GM12892 (cell line): ENCODE measurements around the gene ERGIC1.

Experiments used
- POLR2A ChIP-seq: IDR thresholded peaks from 2 replicates; pipeline ENCODE4 v1.6.1; 2011; ENCODE audit warnings: low read depth, low read length, control low read depth
- TAF1 ChIP-seq: IDR thresholded peaks from 2 replicates; pipeline ENCODE4 v1.6.1; 2011; ENCODE audit warnings: low read depth, mild to moderate bottlenecking, control low read depth, low read length, borderline replicate concordance

DNA sequence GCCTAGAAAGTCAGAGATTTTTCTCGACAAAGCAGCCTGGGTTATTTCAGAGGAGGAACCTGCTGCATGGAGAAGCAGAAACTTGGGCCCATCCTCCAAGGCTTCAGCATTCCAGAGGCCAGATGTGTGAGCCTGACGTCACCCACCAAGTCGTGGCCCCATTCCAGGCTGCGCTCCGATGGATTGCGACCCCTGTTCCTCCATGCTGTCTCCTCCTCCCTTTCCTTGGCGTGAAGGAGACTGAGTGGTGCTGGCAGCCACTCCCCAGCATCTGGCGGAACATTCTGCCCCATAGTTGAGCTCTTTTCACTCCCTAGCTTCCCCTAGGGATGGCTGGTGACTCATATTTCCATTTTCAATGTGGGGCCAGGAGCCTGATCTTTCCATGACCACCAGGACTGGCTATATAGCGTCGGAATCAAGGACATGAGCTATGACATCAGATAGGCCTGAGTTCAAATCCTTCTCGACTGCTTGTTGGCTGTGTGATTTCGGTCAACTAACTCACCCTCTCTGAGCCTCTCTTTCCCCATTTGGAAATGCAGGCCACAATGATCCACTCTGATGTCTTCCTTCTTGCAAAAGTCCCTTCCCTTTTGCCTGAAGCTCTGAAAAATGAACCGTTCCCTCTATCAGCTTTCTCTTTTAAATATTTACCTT lies 38.6 kb upstream of the ERGIC1 start:
- TF ChIP-seq POLR2A (no peak), TAF1 (no peak)
